GM18508 (cell line): ENCODE results near the gene MGAT5.

Source experiments
- ATAC-seq: cut with Tn5 transposase; IDR thresholded peaks from one replicate; pipeline ENCODE4 v1.9.1; 2021; ENCODE audit warnings: moderate number of reproducible peaks; ENCODE audit not compliant: insufficient read depth, unreplicated experiment

MGAT5 gene

DNA sequence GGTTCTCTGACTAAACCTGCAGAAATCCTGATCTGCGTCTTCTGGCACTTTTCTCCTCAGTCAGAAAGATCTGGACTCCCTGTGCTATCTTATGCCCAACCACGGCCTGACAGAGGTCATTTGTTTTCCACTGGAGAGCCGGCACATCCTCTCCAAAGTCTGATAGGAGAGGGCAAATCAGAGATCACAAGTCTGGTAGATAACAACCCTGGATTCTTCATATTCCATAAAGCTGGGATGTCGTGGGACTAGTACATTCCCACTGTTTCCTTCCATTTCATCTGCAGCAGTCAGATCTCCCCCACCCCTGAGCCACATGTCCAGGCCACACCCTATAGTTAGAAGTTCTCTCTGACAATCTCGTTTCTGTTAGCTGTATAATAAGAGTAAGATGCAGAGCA is 157.0 kb downstream of the MGAT5 start:
- ATAC-seq = no peak

DNA sequence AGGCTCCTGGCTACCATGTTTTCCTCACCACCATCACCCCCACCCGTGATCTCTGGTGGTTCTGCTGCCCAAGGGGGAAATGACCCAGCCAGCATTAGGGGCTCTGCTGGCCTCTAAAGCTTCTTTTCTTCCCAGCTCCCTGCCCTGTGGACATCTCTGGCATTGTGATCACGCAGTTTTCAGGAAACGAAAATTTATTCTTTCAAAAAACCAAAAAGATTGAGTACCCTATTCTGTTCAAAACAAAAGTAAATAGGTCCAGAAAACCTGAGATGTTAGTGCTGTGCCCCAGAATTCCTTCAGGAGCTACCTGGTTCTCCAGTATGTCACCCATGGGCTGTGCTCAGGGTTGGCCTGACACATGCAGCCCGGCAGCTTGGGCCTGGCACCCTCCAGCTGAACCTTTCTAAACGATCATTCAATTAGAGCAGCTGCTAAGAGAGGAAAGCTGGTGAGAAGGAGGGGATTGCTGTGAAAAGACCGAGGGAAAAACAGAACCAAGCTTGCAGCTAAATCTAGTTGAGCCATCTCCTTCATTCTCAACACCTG is 157.5 kb downstream of the MGAT5 start:
- no peak for ATAC-seq

DNA sequence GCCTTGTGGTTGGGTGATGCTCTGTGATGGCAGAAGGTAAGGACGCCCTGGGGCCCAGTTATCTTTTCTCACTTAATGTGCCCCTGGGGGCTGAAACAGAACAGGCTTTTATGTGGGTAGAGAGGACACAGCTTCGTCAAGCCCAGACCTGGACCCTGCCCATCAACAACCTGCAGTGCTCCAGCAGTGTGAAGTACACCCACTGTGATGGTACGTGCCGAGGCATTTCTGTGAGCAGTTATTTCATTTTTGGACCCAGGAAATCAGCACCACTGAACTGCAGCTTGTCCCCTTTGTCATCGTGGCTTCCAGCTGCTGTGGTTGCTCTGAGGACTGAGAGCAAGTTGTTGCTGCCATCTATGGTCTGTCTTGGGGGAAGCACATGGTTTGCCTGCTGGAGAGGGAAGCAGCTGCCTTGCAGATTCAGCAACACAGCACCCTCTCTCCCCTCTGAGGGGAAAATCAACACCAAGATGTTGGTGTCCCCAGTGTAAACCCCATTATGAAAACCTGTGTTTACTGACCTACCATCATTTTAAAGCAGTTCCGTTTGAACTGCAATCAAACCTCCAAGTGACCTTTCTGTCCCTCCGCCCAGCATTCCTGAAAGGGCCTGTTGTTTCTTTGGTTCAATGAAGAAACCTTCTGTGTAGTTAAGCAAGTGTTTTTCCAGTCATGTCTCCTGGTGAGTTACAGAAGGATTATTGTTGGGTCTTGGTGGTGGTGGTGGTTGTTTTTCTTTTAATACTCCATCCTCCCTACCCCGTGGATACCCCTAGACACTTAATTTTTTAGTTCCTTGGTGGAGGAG is 158.2 kb downstream of the MGAT5 start:
- peak; percentile 97 for ATAC-seq

DNA sequence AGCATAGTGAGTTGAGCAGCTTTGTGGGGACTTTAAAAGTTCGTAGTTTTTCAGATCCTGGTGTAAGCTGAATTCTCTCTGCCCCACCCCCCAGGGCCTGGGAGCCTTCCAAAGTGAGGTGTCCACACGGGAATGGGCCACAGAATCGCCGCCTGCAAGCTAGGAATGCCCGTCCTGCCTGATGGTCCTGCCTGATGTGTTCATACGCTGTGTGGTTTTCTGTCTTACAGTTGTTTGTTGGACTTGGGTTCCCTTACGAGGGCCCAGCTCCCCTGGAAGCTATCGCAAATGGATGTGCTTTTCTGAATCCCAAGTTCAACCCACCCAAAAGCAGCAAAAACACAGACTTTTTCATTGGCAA is 158.7 kb downstream of the MGAT5 start:
- ATAC-seq = no peak

DNA sequence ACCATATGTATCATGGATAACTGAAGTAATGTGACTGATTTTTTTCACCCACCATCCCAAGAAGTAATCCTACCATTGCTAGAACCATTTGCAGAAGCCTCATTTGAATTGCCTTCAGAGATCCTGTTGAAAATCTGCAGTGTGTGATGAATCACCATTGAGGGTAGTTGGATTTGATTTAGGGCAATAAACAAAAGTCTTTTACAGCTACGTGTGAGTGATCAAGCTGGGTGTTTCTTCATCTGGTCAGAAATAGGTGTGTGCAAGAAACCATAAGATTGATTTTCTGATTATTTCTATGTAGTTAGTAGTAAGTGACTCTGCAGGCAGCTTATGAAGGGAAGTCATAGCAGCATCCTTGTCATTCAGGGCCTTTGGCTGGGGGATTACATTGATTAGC is 159.6 kb downstream of the MGAT5 start:
- no peak for ATAC-seq

DNA sequence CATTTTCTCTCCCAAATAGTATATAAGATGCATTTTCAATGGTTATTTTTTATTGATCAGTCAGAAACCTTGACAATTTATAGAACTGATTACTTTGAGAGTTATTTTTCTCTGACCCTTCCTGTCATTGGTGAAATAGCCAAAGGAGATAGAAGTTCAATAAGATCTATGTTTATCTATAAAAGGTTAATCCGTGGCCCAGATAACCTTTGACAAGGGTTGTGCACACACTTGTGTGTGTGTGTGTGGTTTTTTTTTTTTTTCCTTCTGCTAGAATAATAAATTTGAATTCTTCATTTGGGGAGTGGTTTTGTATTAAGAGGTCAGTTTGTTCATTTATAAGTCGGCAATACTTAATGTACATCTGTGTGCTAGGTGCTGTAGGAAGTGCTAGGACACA is 160.0 kb downstream of the MGAT5 start:
- ATAC-seq = no peak

DNA sequence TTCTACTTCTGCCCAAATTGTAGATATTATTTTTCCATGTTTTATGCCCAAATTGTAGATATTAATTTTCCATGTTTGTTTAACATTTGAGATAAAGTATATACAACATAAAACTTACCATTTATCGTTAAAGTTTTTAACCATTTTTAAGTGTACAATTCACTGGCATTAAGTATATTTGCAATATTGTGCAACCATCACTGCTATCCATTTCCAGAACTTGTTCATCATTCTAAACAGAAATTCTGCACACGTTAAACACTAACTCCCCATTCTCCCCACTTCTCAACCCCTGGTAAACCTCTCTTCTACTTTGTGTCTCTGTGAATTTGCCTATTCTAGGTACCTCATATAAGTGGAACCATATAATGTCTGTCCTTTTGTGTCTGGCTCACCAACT is 162.1 kb downstream of the MGAT5 start:
- ATAC-seq = no peak

DNA sequence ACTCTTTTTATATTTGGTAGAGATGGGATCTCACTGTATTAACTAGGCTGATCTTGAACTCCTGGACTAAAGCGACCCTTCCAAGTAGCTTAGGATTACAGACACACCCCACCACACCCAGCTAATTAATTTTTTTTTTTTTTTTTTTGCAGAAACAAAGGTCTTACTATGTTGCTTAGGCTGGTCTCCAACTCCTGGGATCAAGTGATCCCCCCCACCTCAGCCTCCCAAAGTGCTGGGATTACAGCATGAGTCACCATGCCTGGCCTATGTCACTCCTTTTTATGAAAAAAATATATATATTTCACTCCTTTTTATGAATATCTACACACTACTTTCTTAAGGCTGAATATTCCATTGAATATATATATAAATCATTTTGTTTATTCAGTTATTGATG is 162.8 kb downstream of the MGAT5 start:
- ATAC-seq = no peak

DNA sequence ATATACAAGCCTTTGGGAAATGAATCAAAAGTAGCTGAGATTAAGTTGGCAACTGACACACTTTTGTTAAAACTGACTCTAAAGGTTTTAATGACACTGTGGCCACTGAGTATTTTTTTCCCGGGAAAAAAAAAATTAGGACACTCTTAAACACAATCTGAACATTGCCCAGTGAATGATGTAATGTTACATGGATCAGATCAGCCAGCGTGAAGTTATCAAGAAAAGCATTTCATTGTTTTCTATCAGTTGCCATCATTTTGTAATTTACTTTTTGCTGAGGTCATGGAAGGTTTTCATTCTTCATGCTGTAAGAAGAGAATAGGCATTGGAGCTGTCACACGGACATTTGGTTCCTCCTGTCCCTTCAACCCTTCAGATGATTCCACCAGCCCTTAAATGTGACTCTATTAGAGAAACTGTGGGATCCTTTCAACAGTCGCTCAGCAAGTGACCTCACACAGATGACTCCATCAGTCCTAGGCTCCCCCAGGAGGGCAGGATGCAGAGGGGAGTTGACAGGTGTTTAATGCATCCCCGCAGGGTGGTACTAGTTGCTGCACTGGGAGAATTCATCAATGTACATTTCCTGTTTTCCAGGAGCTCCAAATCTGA is 164.2 kb downstream of the MGAT5 start:
- no peak for ATAC-seq

DNA sequence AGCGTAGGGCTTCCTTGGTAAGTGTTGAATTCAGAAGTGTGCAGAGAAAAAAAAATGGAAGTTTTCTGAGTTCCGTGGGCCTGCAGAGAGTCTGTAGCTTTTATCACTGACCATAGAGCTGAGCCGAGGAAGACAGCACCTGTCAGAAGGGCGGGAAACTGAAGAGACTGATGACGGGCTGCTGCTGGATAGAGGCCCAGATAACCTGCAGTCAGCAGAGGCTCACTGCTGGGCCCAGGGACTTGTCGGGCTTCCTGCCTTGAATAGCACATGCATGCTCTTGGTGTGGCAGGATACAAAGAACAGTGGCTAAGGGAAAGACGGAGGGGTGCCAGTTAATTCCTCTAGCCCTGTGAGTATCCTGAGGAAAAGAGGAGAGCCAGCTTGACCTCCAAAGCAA is 166.4 kb downstream of the MGAT5 start:
- ATAC-seq = no peak

DNA sequence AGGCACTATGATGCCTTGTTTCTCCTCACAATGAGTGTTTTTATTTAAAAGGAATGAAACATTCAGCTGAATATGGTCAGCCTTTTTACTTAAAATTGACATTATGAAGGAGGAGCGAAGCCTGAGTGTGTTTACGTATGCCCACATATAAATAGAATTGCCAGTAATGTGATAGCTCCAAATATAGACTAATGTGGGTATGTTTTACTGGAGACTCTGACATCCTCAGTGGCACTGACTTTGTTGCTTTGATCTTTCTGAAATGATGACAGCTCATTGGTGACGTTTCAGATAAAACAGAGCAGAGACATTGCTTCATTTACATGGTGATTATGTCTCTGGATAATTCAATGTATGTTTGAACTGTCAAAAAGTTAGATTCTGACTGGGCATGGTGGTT is 167.0 kb downstream of the MGAT5 start:
- ATAC-seq = no peak

DNA sequence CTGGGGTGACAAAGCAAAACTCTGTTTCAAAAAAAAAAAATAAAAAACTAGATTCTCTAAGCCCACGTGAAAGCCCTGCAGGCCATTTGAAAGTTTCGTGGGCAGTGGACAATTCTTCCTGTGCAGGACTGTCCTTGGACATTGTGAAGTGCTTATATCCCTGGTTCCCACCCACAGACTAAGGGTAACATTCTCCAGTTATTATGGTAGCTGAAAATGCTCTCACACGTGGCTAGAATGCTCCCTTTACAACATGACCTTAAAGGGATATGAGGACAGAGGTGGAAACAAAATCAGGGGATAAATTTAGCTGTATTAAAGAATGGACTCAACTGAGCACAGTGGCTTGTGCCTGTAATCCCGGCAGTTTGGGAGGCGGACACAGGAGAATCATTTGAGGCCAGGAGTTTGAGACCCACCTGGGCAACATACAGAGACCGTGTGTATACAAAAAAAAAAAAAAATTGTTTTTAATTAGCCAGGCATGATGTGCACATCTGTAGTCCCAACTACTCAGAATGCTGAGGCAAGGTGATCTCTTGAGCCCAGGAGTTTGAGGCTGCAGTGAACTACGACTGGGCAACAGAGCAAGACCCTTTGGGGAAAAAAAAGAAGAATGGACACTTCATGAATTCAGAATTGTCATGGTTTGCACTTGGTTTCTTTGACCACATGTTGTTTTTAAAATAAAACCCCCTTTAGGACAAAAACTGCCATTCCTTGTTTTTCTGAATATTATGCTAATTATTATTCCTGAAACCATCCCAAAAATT is 167.9 kb downstream of the MGAT5 start:
- ATAC-seq = no peak

DNA sequence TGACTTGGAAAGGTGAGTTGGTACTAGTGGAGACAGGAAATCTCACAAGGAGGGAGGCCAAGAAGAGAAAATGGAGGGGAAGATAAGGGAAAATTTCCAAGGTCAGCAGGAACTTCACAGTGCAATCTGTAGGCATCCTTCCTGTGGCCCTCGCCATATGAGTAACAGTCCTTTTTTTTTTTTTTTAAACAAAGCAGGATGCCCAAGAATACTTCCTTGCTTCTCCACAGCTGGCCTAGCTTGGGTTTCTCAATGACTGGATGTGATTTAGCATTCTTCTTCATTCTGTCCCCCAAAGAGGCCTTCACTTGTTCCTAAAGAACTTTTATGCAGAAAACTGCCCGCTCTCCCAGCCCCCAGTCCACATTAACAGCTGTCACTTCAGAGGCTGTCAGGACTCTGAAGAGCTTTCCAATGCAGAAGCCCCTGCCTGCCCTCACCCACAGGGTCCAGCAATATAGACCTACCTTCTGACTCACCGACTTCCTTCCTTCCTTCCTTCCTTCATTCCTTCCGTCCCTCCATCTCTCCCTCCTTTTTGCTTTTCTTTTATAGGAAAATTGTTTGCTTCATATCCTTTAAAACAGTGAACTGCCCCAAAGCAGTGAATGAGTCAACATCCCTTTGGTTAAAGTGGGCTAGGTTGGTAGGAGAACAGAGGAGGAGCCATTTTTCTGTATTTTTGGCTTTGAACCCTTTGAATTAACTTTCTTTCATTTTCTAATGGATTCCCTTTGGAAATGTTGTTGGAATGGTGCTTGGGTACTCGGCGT is 172.0 kb downstream of the MGAT5 start:
- ATAC-seq = no peak

DNA sequence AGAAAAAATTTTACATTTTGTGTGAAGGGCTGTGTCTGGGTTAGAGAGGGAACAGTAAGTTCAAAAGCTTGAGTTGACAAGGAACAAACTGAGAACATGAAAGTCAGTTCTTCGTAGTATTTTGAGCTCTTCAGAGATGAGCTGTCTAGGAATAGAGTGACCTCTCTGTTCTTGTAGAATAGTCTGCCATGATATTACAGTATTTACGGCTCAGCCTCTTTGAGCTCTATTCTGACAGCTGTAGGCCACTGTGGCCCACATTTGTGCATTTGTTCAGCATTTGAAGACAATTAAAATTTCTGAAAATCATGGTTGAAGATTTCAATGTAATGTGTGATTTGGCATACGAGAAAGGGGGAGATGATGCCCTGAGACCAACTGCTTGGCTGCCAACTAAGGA is 172.8 kb downstream of the MGAT5 start:
- ATAC-seq = no peak

DNA sequence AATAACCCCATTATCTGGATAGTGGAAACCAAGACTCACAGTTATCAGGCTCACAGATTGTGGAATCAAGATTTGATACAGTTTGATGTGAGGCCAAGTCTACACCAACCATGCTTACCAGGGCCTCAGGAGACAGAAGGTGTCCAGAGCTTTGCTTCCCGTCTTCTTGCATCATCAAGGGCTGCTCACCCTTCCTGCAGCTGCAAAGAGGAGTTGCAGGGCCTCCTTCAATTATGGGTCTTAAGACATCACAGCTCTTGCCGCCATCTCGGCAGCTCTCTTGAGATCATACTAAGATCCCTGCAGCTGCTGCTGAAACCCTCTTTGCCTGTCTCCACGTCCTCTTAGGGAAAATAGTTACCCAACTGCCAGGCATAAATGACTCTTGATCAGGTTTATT is 176.0 kb downstream of the MGAT5 start:
- no peak for ATAC-seq

DNA sequence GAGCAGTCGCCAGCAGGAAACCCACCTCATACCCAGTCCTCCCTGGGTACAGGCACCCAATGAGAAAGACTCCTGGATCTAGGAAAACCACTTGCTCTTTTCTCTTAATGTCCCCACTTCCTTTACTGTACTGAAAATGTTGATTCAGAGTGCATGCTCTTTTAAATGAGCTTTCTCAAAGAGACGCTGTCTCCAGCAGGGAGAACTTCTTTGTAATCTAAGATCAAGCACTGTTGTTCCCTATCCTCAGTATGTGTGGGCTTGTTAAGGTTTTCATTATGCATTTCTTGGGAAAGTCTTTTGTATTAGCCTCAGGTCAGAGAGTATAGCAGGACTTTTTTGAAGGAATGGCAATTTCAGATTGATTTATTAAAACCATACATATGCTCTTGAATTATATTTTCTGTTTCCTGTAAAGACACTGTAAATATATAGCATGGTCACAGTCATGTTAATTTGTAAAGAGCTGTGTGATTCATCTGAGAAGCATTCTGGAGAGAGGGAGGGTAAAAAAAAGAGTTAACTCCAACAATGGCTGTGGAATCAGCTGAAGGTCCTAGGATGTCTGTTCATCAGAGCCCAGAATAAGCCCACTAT is 178.1 kb downstream of the MGAT5 start:
- no peak for ATAC-seq

DNA sequence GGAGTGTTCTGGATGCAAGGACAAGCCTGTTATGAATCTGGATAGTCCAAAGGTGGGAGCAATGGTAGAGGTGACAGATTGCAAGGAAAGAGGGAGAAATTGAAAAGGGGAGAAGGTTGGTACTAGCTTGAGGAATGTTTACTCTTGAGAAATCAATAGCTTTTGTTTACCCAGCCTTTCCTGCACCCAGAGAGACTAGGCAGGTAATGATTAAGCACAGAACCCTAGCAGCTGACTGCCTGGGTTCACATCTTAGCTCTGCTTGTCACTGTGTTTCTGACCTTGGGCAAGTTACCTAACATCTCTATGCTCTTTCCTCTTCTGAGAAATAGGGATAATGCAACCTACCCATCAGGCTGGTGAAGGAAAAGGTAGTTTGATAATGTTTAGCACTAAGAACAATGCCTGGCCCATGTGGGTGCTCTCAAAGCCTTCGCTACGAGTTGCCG is 178.6 kb downstream of the MGAT5 start:
- ATAC-seq = no peak

DNA sequence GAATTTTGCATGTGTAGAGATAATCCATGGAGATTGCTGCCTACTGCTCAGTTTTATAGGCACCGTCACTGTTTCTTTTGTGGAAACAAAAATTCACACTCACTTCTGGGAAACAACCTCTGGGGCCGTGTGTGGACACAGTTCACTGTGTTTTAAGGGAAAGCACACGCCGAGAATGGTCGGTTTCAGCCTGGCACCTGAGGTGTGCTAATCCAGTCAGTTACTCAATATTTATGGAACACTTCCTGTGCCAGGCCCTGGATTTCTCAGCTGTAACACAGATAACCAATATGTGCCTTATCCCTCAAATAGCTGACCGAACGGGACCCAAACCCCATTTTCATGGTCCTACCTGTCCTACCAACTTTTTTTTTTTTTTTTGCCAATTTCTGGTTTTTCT is 179.6 kb downstream of the MGAT5 start:
- ATAC-seq = no peak

DNA sequence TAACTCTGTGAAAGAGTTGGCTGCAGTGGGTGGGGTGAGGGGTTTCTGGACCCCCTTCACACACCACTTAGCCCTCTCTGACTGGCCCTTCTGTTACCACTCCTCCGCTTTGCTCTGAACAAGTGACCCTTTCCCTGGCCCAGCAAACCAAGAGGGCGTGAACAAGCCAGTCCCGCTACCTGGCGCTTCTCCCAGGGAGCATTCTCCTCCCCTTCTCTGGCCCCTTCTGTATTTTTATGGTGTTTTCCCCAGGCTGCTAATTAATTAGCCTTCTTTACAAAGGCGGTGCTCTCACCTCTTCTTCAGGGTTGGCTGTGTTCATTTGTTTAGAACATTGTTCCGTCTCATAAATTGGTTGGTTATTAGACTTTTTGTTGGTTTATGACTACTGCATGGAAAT is 180.1 kb downstream of the MGAT5 start:
- no peak for ATAC-seq

DNA sequence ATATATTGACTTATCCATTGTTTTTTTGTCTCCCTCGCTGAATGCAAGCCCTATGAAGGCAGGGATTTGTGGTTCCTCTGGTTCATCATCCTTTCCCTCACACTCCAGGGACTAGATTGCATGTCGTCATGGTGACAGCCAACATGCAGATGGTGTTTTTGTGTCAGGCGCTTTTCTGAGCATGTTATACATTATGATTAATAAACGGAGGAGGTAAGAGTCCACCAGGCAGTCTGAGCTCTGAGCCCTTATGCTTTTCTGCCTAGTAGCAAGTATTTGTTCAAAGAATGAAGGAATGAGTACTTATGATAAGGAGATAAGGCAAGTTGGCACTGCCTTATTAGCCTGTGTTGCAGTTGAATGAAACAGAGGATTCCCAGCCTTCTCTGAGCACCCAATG is 181.6 kb downstream of the MGAT5 start:
- no peak for ATAC-seq
